Activated CD8-positive, alpha-beta memory T cell treated with anti-CD3 and anti-CD28 coated beads for 24 hours (primary cell): ENCODE measurements around the gene OR10G6.
"Not testable (repeated sequence)": the region's sequence is repeated elsewhere in the genome, so short reads cannot be mapped to it uniquely, and the experiment has no call there.

Experiments used
- DNase-seq: peaks from one replicate; pipeline ENCODE4 v3.0.0-alpha.2; 2020

The OR10G6 gene

GRCh38 chr11:123995119-123995518, at the start of gene OR10G6:
Gene OR10G6 (minus strand): TSS chr11:123995161. CDS start chr11:123995161, 0 bp downstream.
- DNase-seq: no peak

GRCh38 chr11:124043420-124043819, 48.5 kb upstream of the OR10G6 start:
- no peak for DNase-seq

GRCh38 chr11:124041254-124041653, 46.3 kb upstream of the OR10G6 start, which contains the start of gene OR10G7:
Gene OR10G7 (minus strand): TSS chr11:124041325. CDS start chr11:124039001, 2,324 bp downstream.
- DNase-seq: no peak

GRCh38 chr11:124039557-124039956, 44.6 kb upstream of the OR10G6 start:
- no peak for DNase-seq

- DNase-seq: no peak
These were observed 41.7 kb upstream of the OR10G6 start for GRCh38 chr11:124036666-124037065.

GRCh38 chr11:124026498-124026897, 31.5 kb upstream of the OR10G6 start, which contains the start of gene OR10G8:
Gene OR10G8 (plus strand): TSS chr11:124026798. CDS start chr11:124029623, 2,825 bp downstream.
- no peak for DNase-seq

- not testable (repeated sequence) for DNase-seq
These were observed 20.9 kb upstream of the OR10G6 start for GRCh38 chr11:124015837-124016236.

- DNase-seq: no peak
These were observed 17.7 kb upstream of the OR10G6 start, which contains the start of gene OR10G4 for GRCh38 chr11:124012697-124013096. Gene OR10G4 (plus strand): TSS chr11:124012997. CDS start chr11:124015575, 2,578 bp downstream.

GRCh38 chr11:123979311-123979710, 15.7 kb downstream of the OR10G6 start:
- no peak for DNase-seq

- no peak for DNase-seq
These were observed 17.1 kb downstream of the OR10G6 start, which contains the start of gene OR10S1 for GRCh38 chr11:123977731-123978347. Gene OR10S1 (minus strand): TSS chr11:123977781. CDS start chr11:123977664, 117 bp downstream.

- no peak for DNase-seq
These were observed 18.0 kb downstream of the OR10G6 start for GRCh38 chr11:123976770-123977560.

- DNase-seq: no peak
These were observed 21.1 kb downstream of the OR10G6 start for GRCh38 chr11:123973816-123974215.

- no peak for DNase-seq
These were observed 38.2 kb downstream of the OR10G6 start for GRCh38 chr11:123956752-123957151.

GRCh38 chr11:123945132-123945531, 49.8 kb downstream of the OR10G6 start:
- no peak for DNase-seq
